ENCODE measurements around the gene ADCK2.
"Not testable (repeated sequence)": the region's sequence is repeated elsewhere in the genome, so short reads cannot be mapped to it uniquely, and the experiment has no call there.

The ADCK2 gene

DNA sequence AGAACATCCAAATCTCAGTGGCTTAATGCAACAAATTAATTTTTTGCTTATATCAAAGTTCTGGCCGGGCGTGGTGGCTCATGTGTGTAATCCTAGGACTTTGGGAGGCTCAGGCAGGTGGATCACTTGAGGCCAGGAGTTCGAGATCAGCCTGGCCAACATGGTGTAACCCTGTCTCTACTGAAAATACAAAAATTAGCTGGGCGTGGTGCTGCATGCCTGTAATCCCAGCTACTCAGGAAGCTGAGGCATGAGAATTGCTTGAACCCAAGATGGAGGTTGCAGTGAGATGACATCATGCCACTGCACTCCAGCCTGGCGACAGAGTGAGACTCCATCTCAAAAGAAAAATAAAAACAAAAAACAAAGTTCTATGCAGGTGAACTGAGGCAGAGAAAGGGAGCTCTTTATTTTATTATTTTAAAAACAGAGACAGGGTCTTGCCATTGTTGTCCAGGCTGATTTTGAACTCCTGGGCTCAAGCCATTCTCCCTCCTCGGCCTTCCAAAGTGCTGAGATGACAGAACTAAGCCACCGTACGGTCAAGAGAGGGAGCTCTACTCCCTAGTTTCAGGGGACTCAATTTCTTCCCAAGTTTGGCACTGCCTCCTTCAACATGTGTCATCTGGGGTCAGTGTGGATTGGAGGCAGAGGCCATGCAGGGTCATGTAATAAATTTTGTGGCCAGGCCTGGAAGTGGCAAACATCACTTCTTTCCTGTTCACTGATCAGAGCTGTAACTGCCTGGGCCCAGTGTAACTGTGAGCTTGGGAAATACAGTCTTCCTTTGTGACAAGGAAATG is 2.4 kb downstream of the ADCK2 start:
- no peak for DNase-seq

- no peak for DNase-seq
These were observed 3.0 kb downstream of the ADCK2 start for GRCh38 chr7:140675726-140676125.

- DNase-seq = no peak
These were observed 3.6 kb downstream of the ADCK2 start for GRCh38 chr7:140676306-140676705.

GRCh38 chr7:140676956-140677355 is 4.2 kb downstream of the ADCK2 start:
- not testable (repeated sequence) for DNase-seq

- DNase-seq = no peak
These were observed 4.8 kb downstream of the ADCK2 start for GRCh38 chr7:140677496-140677895.

DNA sequence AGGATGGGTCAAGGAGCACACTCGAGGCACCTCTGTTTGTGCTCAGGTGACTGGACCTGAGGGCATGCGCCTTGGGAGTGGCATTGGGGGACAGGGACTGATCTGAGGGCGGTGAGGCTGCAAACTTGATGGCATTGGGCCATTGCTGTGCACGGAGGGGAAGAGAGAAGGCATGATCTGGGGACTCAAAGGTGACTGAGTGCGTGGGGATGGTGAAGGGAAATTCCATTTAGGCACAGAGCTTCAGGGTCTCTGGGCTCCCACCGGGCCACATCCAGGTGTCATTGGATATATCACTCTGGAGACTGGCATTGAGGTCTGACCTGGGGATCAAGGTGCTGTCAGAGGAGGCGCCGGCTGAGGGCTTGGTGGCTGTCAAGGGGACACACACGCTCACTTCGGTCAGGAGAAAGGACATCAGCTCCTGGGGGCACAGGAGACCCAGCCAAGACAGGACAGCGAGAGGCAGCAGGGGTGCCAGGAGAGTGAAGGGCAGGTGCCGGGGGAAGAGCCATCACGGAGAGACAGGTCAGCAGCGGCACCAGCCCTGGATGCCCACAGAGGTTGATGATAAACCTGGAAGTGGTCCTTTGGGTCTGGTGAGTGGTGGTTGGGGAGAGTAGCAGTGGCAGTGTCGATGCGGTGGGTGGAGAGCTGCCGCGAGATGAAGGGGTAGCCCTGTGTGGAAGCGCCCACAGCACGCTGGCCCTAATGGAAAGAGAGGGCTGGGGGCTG is 5.5 kb downstream of the ADCK2 start:
- DNase-seq = no peak

DNA sequence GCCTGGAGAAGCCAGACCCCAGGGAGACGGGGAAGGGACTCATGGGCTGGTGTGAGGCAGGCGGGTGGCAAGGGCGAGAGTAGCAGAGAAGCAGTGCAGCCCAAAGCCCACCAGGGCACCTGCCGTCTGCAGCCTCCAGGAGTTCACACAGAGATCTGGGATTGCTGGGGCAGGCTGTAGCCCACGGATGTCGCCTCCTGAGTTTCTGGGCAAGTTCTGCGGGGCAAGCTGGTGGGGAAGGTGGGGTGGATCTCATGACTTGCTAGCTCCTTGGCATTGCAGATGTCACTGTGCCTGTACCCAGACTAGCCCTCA is 6.0 kb downstream of the ADCK2 start:
- DNase-seq = no peak

- no peak for DNase-seq
These were observed 6.4 kb downstream of the ADCK2 start for GRCh38 chr7:140679186-140679585.

GRCh38 chr7:140680886-140681285 is 8.1 kb downstream of the ADCK2 start:
- DNase-seq = no peak

- no peak for DNase-seq
These were observed 9.0 kb downstream of the ADCK2 start for GRCh38 chr7:140681766-140682165.

DNA sequence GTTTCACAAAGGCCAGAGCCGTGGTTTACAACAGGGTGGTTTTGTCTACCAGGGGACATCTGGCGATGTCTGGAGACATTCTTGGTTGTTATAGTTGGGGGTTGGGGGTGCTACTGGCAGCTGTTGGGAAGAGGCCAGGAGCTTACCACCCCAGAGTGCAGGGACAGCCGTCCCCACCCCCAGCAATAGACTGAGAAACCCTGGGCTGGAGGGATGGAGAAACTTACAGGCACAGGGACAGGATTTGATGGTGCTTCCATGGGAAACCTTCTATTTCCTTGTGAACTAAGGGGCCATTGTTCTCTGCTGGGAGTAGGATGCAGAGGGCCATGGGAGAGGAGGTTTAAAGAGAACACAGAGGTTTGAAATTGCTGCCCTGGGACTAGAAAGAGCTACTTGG is 10.9 kb downstream of the ADCK2 start:
- no peak for DNase-seq

GRCh38 chr7:140684066-140684950 is 11.6 kb downstream of the ADCK2 start:
- no peak for DNase-seq

- no peak for DNase-seq
These were observed 12.8 kb downstream of the ADCK2 start for GRCh38 chr7:140685407-140686087.

- DNase-seq = no peak
These were observed 14.2 kb downstream of the ADCK2 start for GRCh38 chr7:140686921-140687320.

- DNase-seq = no peak
These were observed 15.6 kb downstream of the ADCK2 start for GRCh38 chr7:140688341-140688740.

DNA sequence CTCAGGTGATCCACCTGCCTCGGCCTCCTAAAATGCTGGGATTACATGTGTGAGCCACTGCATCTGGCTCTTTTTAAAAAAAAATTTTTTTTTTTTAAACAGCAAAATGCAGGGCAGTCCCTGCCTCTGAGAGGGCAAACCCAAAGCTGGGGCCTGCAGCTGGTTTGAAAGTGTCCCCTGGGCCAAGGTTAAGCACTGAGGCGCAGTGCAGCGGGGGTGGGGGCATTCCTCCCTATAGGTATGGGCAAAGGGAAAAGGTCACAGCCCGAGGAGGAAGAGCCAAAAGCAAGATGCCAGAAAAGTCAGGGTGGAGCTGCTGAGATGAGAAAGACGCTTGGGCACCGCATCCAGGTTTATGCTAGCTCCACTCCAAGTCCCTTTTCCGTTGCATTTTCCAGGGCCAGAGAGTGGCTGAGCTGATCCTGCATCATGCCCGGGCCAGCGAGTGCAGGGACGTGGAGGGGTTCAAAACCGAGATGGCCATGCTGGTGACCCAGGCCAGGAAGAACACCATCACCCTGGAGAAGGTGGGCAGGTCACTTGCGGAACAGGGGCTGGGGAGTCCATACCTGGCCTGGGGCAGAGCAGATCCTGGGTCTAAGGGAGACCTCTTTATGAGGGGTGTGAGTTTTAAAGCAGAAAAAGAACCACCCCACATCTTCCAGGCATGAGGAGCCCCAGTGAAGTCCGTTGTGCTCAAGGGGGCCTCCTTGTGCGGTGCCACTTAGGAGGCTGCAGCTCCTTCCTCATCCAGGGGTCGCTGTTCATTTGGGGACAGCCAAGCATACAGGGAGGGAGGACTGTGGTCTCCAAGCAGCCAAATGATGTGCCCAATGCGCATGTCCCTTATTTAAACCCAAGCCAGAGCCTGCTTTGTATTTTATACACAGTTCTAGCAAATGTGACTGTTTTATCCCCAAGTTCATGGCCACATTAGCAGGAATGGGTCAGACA is 16.7 kb downstream of the ADCK2 start:
- DNase-seq = no peak

DNA sequence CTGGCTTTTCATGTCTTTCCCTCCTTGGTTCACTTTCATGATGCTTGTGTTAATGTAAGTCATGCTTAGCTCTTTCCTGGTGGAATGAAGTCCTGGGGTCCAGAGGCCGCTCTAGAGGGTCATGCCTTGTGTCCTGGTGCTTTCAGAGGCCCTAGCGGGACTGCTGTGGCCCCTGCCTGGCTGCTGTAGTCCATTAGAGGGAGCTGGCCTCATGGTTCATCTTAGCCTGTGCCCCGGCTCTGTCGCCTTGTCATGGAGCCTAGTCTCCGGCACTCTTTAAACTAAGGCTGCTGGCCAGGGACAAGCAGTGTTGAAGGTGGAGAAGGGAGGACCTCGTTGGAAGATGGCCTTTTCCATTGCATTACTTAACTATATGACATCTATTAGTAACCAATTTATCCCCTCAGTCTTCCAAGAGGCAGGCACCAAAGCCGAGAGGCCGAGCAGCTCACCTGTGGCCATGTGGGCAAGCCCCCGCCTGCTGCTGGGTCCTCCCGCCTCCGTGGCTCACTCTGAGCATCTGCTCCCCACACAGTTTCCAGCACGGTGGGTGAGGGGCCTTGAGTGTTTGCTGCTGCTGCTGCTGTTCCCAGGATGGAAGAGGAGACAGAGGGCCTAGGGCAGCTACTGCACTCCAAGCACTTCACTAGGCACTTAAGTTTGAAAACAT is 18.8 kb downstream of the ADCK2 start:
- no peak for DNase-seq

GRCh38 chr7:140693849-140694248 is 21.1 kb downstream of the ADCK2 start:
- not testable (repeated sequence) for DNase-seq

- DNase-seq = no peak
These were observed 21.8 kb downstream of the ADCK2 start for GRCh38 chr7:140694592-140694991.

DNA sequence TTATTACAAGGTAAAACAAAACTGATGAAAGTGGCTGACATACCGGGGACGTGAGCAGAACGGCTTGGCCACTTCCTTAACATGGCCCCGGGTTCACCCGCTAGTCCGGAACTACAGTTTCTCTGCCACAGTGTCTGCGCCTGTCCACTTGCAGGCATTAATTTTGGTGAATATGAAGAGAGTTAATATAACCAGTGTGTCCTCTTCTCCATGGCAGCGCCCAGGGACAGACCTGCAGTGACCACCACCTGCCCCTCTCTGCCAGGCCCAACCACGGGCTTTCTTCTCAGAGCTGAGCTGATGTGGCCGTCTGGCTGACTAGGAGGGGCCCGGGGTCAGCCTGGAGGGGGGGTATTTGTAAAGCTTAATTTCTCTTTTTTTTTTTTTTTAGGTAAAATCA is 22.6 kb downstream of the ADCK2 start:
- DNase-seq = no peak

DNA sequence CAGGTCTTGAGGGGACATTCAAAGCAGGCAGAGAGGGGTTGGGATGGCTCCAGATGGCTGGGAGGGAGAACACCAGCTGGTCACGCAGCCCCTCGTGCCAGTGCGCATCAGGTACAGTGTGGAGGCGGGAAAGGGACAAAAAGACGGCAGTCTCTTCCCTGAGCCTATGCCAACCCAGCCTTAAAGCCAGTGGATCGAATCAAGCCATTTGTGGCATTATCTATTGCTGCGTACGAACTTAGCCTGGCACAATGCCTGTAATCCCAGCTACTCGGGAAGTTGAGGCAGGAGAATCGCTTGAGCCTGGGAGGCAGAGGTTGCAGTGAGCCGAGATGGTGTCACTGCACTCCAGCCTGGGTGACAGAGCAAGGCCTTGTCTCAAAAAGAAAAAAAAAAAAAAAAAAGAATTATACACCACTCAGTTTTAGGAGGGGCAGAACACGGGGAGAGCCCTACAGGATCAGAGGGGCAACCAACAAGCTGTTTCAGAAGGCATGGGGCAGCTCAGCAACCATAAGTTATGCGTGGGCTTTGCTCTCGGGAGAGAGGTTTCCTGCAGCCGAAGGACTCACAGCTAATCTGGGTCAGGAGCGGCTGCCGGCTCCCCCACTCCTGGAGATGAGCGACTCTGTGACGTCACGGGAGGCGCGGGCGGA is 23.4 kb downstream of the ADCK2 start:
- peak; percentile 95 for DNase-seq
